ENCODE measurements around the gene ACBD7.

GRCh38 chr10:15084502-15084922, 4.1 kb downstream of the ACBD7 start:
- no peak for TF ChIP-seq EZH2 (IDR thresholded peaks at IDR 0.05; ENCODE audit: borderline replicate concordance, low read depth, low read length, severe bottlenecking)
- TF ChIP-seq, protein P1, sequence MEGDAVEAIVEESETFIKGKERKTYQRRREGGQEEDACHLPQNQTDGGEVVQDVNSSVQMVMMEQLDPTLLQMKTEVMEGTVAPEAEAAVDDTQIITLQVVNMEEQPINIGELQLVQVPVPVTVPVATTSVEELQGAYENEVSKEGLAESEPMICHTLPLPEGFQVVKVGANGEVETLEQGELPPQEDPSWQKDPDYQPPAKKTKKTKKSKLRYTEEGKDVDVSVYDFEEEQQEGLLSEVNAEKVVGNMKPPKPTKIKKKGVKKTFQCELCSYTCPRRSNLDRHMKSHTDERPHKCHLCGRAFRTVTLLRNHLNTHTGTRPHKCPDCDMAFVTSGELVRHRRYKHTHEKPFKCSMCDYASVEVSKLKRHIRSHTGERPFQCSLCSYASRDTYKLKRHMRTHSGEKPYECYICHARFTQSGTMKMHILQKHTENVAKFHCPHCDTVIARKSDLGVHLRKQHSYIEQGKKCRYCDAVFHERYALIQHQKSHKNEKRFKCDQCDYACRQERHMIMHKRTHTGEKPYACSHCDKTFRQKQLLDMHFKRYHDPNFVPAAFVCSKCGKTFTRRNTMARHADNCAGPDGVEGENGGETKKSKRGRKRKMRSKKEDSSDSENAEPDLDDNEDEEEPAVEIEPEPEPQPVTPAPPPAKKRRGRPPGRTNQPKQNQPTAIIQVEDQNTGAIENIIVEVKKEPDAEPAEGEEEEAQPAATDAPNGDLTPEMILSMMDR (IDR thresholded peaks at IDR 0.05; ENCODE audit: borderline replicate concordance, extremely low read depth, low read length, poor library complexity, severe bottlenecking), result no peak

Data from DND-41 (cell line).